ENCODE measurements around the gene FANCB.

Gene FANCB

DNA sequence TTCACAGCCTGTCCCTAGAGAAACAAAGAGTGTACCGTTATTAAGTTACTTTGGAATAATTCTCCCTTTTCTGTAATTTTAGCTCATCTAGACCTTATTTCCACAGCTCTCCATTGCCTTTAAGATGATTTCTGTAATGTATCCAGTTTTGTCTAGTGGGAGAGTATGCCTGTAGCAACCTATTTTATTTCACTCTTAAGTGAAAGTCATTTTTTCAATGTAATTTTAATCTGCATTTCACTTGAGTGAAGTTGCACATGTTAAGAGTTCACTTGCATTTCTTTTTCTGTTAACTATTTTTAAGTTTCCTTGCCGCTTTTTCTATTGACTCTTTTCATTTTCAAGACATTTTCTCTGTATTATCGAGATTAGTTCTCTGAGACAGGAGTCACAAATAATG is 46.5 kb downstream of the FANCB start:
- CTCF ChIA-PET: no interaction called here
- TF ChIP-seq, protein P1, sequence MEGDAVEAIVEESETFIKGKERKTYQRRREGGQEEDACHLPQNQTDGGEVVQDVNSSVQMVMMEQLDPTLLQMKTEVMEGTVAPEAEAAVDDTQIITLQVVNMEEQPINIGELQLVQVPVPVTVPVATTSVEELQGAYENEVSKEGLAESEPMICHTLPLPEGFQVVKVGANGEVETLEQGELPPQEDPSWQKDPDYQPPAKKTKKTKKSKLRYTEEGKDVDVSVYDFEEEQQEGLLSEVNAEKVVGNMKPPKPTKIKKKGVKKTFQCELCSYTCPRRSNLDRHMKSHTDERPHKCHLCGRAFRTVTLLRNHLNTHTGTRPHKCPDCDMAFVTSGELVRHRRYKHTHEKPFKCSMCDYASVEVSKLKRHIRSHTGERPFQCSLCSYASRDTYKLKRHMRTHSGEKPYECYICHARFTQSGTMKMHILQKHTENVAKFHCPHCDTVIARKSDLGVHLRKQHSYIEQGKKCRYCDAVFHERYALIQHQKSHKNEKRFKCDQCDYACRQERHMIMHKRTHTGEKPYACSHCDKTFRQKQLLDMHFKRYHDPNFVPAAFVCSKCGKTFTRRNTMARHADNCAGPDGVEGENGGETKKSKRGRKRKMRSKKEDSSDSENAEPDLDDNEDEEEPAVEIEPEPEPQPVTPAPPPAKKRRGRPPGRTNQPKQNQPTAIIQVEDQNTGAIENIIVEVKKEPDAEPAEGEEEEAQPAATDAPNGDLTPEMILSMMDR (IDR thresholded peaks at IDR 0.05; ENCODE audit: control extremely low read depth, extremely low read depth, low read depth, missing control alignments): no peak
- DNase-seq (ENCODE audit: extremely low spot score): no peak
- POLR2A ChIA-PET: no interaction called here

- DNase-seq (ENCODE audit: extremely low spot score): no peak
- TF ChIP-seq, protein P1 (IDR thresholded peaks at IDR 0.05; ENCODE audit: control extremely low read depth, extremely low read depth, low read depth, missing control alignments): no peak
- POLR2A ChIA-PET: no interaction called here
- CTCF ChIA-PET: no interaction called here
Observed at GRCh38 chrX:14825851-14826250, 47.0 kb downstream of the FANCB start.

- DNase-seq (ENCODE audit: extremely low spot score): no peak
- TF ChIP-seq, protein P1 (IDR thresholded peaks at IDR 0.05; ENCODE audit: control extremely low read depth, extremely low read depth, low read depth, missing control alignments): no peak
- POLR2A ChIA-PET: no interaction called here
- CTCF ChIA-PET: no interaction called here
Observed at GRCh38 chrX:14819769-14820168, 53.1 kb downstream of the FANCB start.

DNA sequence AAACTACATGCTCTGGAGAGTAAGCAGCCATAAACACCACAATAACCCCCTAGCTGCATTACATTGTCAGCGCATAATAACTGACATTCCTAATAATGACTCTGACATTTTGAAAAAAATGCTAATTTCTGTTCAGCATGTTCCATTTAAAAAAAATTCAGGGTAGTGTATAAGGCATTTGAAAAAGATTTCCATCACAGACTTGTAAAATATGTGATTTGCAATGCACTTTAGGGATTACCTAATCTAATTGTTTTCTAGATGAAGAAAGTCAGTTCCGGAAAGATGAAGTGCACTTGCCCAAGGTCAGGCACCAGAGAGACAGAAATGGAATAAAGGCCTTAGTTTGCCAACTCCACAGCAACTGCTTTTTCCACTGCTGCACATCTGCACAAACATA is 55.3 kb downstream of the FANCB start:
- ChIA-PET POLR2A (no interaction called here), CTCF (no interaction called here)
- TF ChIP-seq, protein P1 (IDR thresholded peaks at IDR 0.05; ENCODE audit: control extremely low read depth, extremely low read depth, low read depth, missing control alignments): no peak
- DNase-seq (ENCODE audit: extremely low spot score): no peak

- no peak for DNase-seq (ENCODE audit: extremely low spot score)
- CTCF ChIA-PET: no interaction called here
Observed at GRCh38 chrX:14802943-14803710, 69.7 kb downstream of the FANCB start.

DNA sequence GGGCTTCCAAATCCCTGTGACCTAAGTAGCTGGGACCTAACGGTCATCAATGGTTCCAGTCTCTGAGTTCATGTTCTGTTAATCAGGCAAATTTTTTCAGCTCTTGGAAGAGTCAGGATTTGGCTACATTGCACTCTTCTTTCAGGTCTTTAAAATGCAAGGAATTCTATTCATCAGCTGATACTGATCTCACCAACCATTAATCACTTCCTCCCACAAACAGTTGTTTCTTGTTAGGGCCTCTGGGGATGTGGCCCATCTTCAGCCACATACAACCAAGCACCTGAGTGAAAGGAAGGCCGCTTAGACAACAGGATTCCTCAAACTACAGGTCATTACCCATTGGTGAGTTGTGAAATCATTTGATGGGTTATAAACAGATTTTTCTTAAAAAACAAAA is 71.7 kb downstream of the FANCB start:
- no peak for DNase-seq (ENCODE audit: extremely low spot score)
- TF ChIP-seq, protein P1 (IDR thresholded peaks at IDR 0.05; ENCODE audit: control extremely low read depth, extremely low read depth, low read depth, missing control alignments): no peak
- POLR2A ChIA-PET: no interaction called here
- CTCF ChIA-PET: no interaction called here

More at GRCh38 chrX:14802943-14803710, 69.7 kb downstream of the FANCB start:
- POLR2A ChIA-PET: no interaction called here
- TF ChIP-seq, protein P1 (IDR thresholded peaks at IDR 0.05; ENCODE audit: control extremely low read depth, extremely low read depth, low read depth, missing control alignments): no peak
